IMR-90 (cell line): ENCODE measurements around the gene MYH6. TPM values are rescaled to one million over a fixed set of nuclear protein-coding genes. Genes with fewer than 3 reads are reported as not detected.

Experiments
- ATAC-seq: fragments of 200-7000 bp; cut with Tn5 transposase; 2 replicates; pipeline ENCODE4 v1.9.1; 2020; ENCODE audit warnings: low read depth, mild to moderate bottlenecking, moderate library complexity
- BruUV-seq: library from RNA; stranded (reverse); fragments of 400-500 nt; replicated peaks from 2 replicates; lab custom pipeline; 2021; lab: Mats Ljungman, UMichigan
- CTCF ChIA-PET: fragments of 300-600 bp; formaldehyde crosslinking; extraction: SDS; loops from one replicate; lab custom pipeline; 2021; ENCODE audit warnings: antibody characterized with exemption; lab: Yijun Ruan, JAX
- POLR2A ChIA-PET: fragments of 300-600 bp; sonication (Branson Sonifier 250); formaldehyde crosslinking; loops from one replicate; lab custom pipeline; 2022; ENCODE audit warnings: antibody characterized with exemption; ENCODE audit not compliant: unreplicated experiment; lab: Charles Lee
- DNase-seq: peaks from one replicate; pipeline ENCODE4 v3.0.0; 2013
- H2AFZ ChIP-seq: replicated peaks from 2 replicates; pipeline ENCODE3; 2013; ENCODE audit warnings: low read length, mild to moderate bottlenecking; ENCODE audit not compliant: poor library complexity
- H2AK5ac ChIP-seq: 2 replicates; pipeline ENCODE4 v1.6.1; 2013; ENCODE audit warnings: low read depth, low read length, inconsistent platforms
- H2AK9ac ChIP-seq: replicated peaks from 2 replicates; pipeline ENCODE3; 2013; ENCODE audit warnings: mild to moderate bottlenecking, low read depth, low read length, moderate library complexity; ENCODE audit not compliant: poor library complexity
- H2BK120ac ChIP-seq: 2 replicates; pipeline ENCODE4 v1.6.1; 2013; ENCODE audit warnings: low read depth, low read length, inconsistent platforms
- H2BK15ac ChIP-seq: 3 replicates; pipeline ENCODE4 v1.6.1; 2013; ENCODE audit warnings: low read depth, low read length, inconsistent platforms
- H2BK20ac ChIP-seq: 2 replicates; pipeline ENCODE4 v1.6.1; 2013; ENCODE audit warnings: low read depth, mild to moderate bottlenecking, inconsistent platforms, low read length, moderate library complexity
- H2BK5ac ChIP-seq: 2 replicates; pipeline ENCODE4 v1.6.1; 2013; ENCODE audit warnings: mild to moderate bottlenecking, low read depth, low read length, inconsistent platforms; ENCODE audit not compliant: poor library complexity, severe bottlenecking
- H3K14ac ChIP-seq: replicated peaks from 2 replicates; pipeline ENCODE4 v1.6.1; 2013; ENCODE audit warnings: low read depth, low read length, inconsistent platforms
- H3K18ac ChIP-seq: 2 replicates; pipeline ENCODE4 v1.6.1; 2013; ENCODE audit warnings: low read depth, low read length, control low read depth
- H3K23ac ChIP-seq: 2 replicates; pipeline ENCODE4 v1.6.1; 2013; ENCODE audit warnings: low read depth, low read length, inconsistent platforms
- H3K27ac ChIP-seq: 2 replicates; pipeline ENCODE4 v1.5.1; 2013; ENCODE audit warnings: mild to moderate bottlenecking, control low read depth, low read length; ENCODE audit not compliant: insufficient read depth
- H3K27me3 ChIP-seq: 2 replicates; pipeline ENCODE4 v1.6.1; 2013; ENCODE audit warnings: low read length; ENCODE audit not compliant: control insufficient read depth, insufficient read depth
- H3K36me3 ChIP-seq: 2 replicates; pipeline ENCODE4 v1.6.1; 2013; ENCODE audit warnings: low read length, mixed read lengths; ENCODE audit not compliant: control insufficient read depth, insufficient read depth
- H3K4ac ChIP-seq: 2 replicates; pipeline ENCODE4 v1.6.1; 2013; ENCODE audit warnings: low read depth, low read length, inconsistent platforms
- H3K4me1 ChIP-seq: 2 replicates; pipeline ENCODE4 v1.6.1; 2013; ENCODE audit warnings: low read length, mixed read lengths; ENCODE audit not compliant: control insufficient read depth, insufficient read depth
- H3K4me2 ChIP-seq: 2 replicates; pipeline ENCODE4 v1.6.1; 2013; ENCODE audit warnings: low read depth, mild to moderate bottlenecking, control low read depth, low read length, moderate library complexity
- H3K4me3 ChIP-seq: 2 replicates; pipeline ENCODE4 v1.5.1; 2013; ENCODE audit warnings: low read depth, mild to moderate bottlenecking, control low read depth, low read length, moderate library complexity; ENCODE audit not compliant: insufficient read depth
- H3K56ac ChIP-seq: 2 replicates; pipeline ENCODE4 v1.6.1; 2013; ENCODE audit warnings: low read length, inconsistent platforms; ENCODE audit not compliant: insufficient read depth; ENCODE audit errors: extremely low read depth
- H3K79me1 ChIP-seq, 2 experiments: 2 replicates each; pipeline ENCODE4 v1.6.1; 2013; ENCODE audit warnings: low read length in 2 of 2, inconsistent platforms in 1 of 2, low read depth in 1 of 2
- H3K9ac ChIP-seq: 2 replicates; pipeline ENCODE4 v1.6.1; 2013; ENCODE audit warnings: low read depth, low read length, control low read depth
- H3K9me1 ChIP-seq: 2 replicates; pipeline ENCODE4 v1.6.1; 2013; ENCODE audit warnings: low read length, inconsistent platforms; ENCODE audit not compliant: insufficient read depth
- H3K9me3 ChIP-seq: 2 replicates; pipeline ENCODE4 v1.6.1; 2013; ENCODE audit warnings: low read length; ENCODE audit not compliant: control insufficient read depth, insufficient read depth
- H4K20me1 ChIP-seq: 2 replicates; pipeline ENCODE4 v1.6.1; 2013; ENCODE audit warnings: low read length, inconsistent platforms; ENCODE audit not compliant: insufficient read depth
- H4K5ac ChIP-seq: 2 replicates; pipeline ENCODE4 v1.6.1; 2013; ENCODE audit warnings: mild to moderate bottlenecking, low read depth, low read length, control low read depth
- H4K8ac ChIP-seq, 2 experiments: 2 replicates each; pipeline ENCODE4 v1.6.1; 2013; ENCODE audit warnings: low read depth in 2 of 2, low read length in 2 of 2, control low read depth in 1 of 2, inconsistent platforms in 1 of 2
- H4K91ac ChIP-seq: 2 replicates; pipeline ENCODE4 v1.6.1; 2013; ENCODE audit warnings: low read depth, low read length, inconsistent platforms; ENCODE audit not compliant: insufficient read depth
- BHLHE40 ChIP-seq: fragments of 150-350 bp; IDR thresholded peaks from 2 replicates; pipeline ENCODE4 v1.6.1; 2016; ENCODE audit warnings: mild to moderate bottlenecking, low read depth, low read length
- CEBPB ChIP-seq: IDR thresholded peaks from 2 replicates; pipeline ENCODE4 v1.6.1; 2012; ENCODE audit warnings: low read depth, low read length, improper control_type of control experiment
- CHD1 ChIP-seq: IDR thresholded peaks from 2 replicates; pipeline ENCODE4 v1.6.1; 2012; ENCODE audit warnings: low read depth, low read length, improper control_type of control experiment
- NFE2L2 ChIP-seq: fragments of 150-350 bp; IDR thresholded peaks from 2 replicates; pipeline ENCODE4 v1.6.1; 2016; ENCODE audit warnings: low read depth, mild to moderate bottlenecking, low read length
- POLR2A ChIP-seq: IDR thresholded peaks from 2 replicates; pipeline ENCODE4 v1.6.1; 2012; ENCODE audit warnings: mild to moderate bottlenecking, low read depth, low read length
- RCOR1 ChIP-seq: IDR thresholded peaks from 2 replicates; pipeline ENCODE4 v1.6.1; 2012; ENCODE audit warnings: mild to moderate bottlenecking, low read length, improper control_type of control experiment; ENCODE audit not compliant: insufficient replicate concordance
- SMC3 ChIP-seq: fragments of 150-350 bp; IDR thresholded peaks from 2 replicates; pipeline ENCODE4 v1.6.1; 2016; ENCODE audit warnings: low read depth, mild to moderate bottlenecking, antibody characterized with exemption, low read length, moderate library complexity
- WGBS, 2 experiments: methylation state at CpG; one replicate each; pipeline versions ENCODE4 v1.1.5 to v1.1.7; 2013; ENCODE audit warnings: missing lambda C conversion rate in 2 of 2; ENCODE audit not compliant: insufficient read length in 1 of 2; ENCODE audit errors: extremely low coverage in 2 of 2; 5-methylcytosine and 5-hydroxymethylcytosine counted together
- dilution Hi-C: fragments of 300-500 bp; cut with HindIII; formaldehyde crosslinking; loops from one replicate; pipeline ENCODE4 v1.14.3; 2018; ENCODE audit warnings: low sequenced_read_pairs; ENCODE audit not compliant: unreplicated experiment
- in situ Hi-C: fragments of 300-500 bp; cut with MboI; formaldehyde crosslinking; loops from 3 replicates; pipeline ENCODE4 v1.14.3; 2019; ENCODE audit warnings: low sequenced_read_pairs, inconsistent platforms, mixed read lengths
- intact Hi-C: fragments of 100-400 bp; cut with micrococcal nuclease; formaldehyde crosslinking; loops from 2 replicates; pipeline ENCODE4 v1.10.0; 2022
- polyA plus RNA-seq, 3 experiments: library from polyadenylated mRNA; depleted of rRNA; stranded (reverse); fragments of >200 nt; gene quantifications; 2 replicates each; pipeline ENCODE4 v1.2.3, GENCODE V29; 2012; ENCODE audit warnings: low replicate concordance in 1 of 3
- total RNA-seq: library from RNA; depleted of rRNA; stranded (reverse); fragments of >200 nt; gene quantifications from 2 replicates; pipeline ENCODE4 v1.2.3, GENCODE V29; 2012
- TF ChIP-seq, protein P1 (sequence below): fragments of 150-350 bp; IDR thresholded peaks from 2 replicates; pipeline ENCODE4 v1.6.1; 2017; ENCODE audit warnings: mild to moderate bottlenecking, antibody characterized with exemption, low read length, low read depth
- TF ChIP-seq, protein P2 (sequence below): fragments of 150-350 bp; IDR thresholded peaks from 2 replicates; pipeline ENCODE4 v1.6.1; 2016; ENCODE audit warnings: low read depth, mild to moderate bottlenecking, low read length, moderate library complexity, borderline replicate concordance
- TF ChIP-seq, protein P3 (sequence below): conservative IDR thresholded peaks from 2 replicates; pipeline ENCODE4 v1.5.1; 2012; ENCODE audit warnings: mild to moderate bottlenecking, low read depth, low read length, improper control_type of control experiment

The MYH6 gene
- total and polyA plus RNA-seq, 2 of the 4 experiments (the other 2 are of a cell fraction), result not detected

DNA sequence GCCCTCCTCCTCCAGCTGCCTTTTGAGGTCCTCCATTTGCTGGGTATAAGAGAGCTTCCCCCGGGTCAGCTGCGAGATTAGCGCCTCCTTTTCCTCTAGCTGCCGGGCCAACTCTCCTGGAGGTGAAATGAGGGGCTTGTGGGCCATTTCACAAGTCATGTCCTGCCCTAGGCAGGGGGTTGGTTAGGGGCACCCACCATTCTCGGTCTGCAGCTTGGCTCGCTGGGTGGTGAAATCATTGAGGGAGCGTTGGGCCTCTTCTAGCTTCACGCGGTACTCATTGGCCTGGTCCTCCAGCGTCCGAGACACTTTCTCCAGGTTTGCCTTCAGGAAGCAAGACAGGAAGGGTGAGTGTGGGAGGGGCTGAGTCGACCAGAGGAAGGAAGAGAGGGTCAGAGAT lies 18.7 kb downstream of the MYH6 start:
- H4K8ac ChIP-seq, result no peak overlapping the region
- H2BK5ac ChIP-seq, result no peak overlapping the region
- CTCF ChIA-PET, result no interaction called here
- WGBS, 2 experiments, result no CpG with 5 or more reads among the region's 12 CpGs
- H3K9ac ChIP-seq, result no peak overlapping the region
- H3K18ac ChIP-seq, result no peak overlapping the region
- H4K20me1 ChIP-seq, result no peaks in the 10 kb centered on the region
- H2BK120ac ChIP-seq, result no peak overlapping the region
- H3K4me1 ChIP-seq, result no peaks in the 10 kb centered on the region
- H3K9me1 ChIP-seq, result no peaks in the 10 kb centered on the region
- intact Hi-C loops (no loop called here), in situ Hi-C loops (no loop called here), dilution Hi-C loops (no loop called here)
- no peak overlapping the region for H3K23ac ChIP-seq
- no peaks in the 10 kb centered on the region for H3K9me3 ChIP-seq
- peak overlapping the region; percentile 15 for H2AK9ac ChIP-seq
- H3K27me3 ChIP-seq, result peaks cover 36% of the 10 kb centered on the region
- no peak overlapping the region for H3K4ac ChIP-seq
- H3K4me2 ChIP-seq, result no peak overlapping the region
- no peak overlapping the region for H2AK5ac ChIP-seq
- no peak overlapping the region for H3K14ac ChIP-seq
- no peak overlapping the region for H3K4me3 ChIP-seq
- TF ChIP-seq NFE2L2 (no peak), RCOR1 (no peak), POLR2A (no peak), SMC3 (no peak), CHD1 (no peak), BHLHE40 (no peak), CEBPB (no peak)
- TF ChIP-seq, protein P1, sequence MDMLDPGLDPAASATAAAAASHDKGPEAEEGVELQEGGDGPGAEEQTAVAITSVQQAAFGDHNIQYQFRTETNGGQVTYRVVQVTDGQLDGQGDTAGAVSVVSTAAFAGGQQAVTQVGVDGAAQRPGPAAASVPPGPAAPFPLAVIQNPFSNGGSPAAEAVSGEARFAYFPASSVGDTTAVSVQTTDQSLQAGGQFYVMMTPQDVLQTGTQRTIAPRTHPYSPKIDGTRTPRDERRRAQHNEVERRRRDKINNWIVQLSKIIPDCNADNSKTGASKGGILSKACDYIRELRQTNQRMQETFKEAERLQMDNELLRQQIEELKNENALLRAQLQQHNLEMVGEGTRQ, result no peak
- TF ChIP-seq, protein P2, sequence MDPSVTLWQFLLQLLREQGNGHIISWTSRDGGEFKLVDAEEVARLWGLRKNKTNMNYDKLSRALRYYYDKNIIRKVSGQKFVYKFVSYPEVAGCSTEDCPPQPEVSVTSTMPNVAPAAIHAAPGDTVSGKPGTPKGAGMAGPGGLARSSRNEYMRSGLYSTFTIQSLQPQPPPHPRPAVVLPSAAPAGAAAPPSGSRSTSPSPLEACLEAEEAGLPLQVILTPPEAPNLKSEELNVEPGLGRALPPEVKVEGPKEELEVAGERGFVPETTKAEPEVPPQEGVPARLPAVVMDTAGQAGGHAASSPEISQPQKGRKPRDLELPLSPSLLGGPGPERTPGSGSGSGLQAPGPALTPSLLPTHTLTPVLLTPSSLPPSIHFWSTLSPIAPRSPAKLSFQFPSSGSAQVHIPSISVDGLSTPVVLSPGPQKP, result no peak
- TF ChIP-seq, protein P3, sequence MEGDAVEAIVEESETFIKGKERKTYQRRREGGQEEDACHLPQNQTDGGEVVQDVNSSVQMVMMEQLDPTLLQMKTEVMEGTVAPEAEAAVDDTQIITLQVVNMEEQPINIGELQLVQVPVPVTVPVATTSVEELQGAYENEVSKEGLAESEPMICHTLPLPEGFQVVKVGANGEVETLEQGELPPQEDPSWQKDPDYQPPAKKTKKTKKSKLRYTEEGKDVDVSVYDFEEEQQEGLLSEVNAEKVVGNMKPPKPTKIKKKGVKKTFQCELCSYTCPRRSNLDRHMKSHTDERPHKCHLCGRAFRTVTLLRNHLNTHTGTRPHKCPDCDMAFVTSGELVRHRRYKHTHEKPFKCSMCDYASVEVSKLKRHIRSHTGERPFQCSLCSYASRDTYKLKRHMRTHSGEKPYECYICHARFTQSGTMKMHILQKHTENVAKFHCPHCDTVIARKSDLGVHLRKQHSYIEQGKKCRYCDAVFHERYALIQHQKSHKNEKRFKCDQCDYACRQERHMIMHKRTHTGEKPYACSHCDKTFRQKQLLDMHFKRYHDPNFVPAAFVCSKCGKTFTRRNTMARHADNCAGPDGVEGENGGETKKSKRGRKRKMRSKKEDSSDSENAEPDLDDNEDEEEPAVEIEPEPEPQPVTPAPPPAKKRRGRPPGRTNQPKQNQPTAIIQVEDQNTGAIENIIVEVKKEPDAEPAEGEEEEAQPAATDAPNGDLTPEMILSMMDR, result no peak
- H2BK20ac ChIP-seq, result no peak overlapping the region
- H2AFZ ChIP-seq, result no peak overlapping the region
- DNase-seq (no peak), ATAC-seq (no peak)
- H3K56ac ChIP-seq, result no peak overlapping the region
- no peak overlapping the region for H4K91ac ChIP-seq
- H3K36me3 ChIP-seq, result no peaks in the 10 kb centered on the region
- H3K79me1 ChIP-seq, result no peaks in the 10 kb centered on the region
- no peak overlapping the region for H4K5ac ChIP-seq
- BruUV-seq, result no TSS peak
- POLR2A ChIA-PET, result no interaction called here
- no peak overlapping the region for H3K27ac ChIP-seq
- no peak overlapping the region for H2BK15ac ChIP-seq
